SK-N-MC (cell line): ENCODE results near the gene HCAR1.
A peak's percentile ranks its signal among the peaks of the same experiment; 100 is the strongest.
"Not testable (repeated sequence)": the region's sequence is repeated elsewhere in the genome, so short reads cannot be mapped to it uniquely, and the experiment has no call there.

Source experiments
- DNase-seq: peaks from one replicate; pipeline ENCODE4 v3.0.0-alpha.2; 2011; ENCODE audit warnings: low read depth, low spot score
- H3K27ac ChIP-seq: fragments of 200-600 bp; sonication (generic); 2 replicates; pipeline ENCODE4 v1.5.1; 2016; ENCODE audit warnings: mixed run types
- H3K36me3 ChIP-seq: fragments of 200-600 bp; sonication (generic); 2 replicates; pipeline ENCODE4 v1.6.1; 2017; ENCODE audit warnings: antibody characterized with exemption, low read length, mixed read lengths; ENCODE audit not compliant: insufficient read depth
- H3K4me3 ChIP-seq: fragments of 200-600 bp; sonication (generic); 2 replicates; pipeline ENCODE4 v1.5.1; 2016
- H3K9ac ChIP-seq: fragments of 200-600 bp; sonication (generic); 2 replicates; pipeline ENCODE4 v1.8.0; 2017; ENCODE audit warnings: mixed run types, mixed read lengths; ENCODE audit not compliant: insufficient read length
- H3K9me3 ChIP-seq: fragments of 200-600 bp; sonication (generic); 2 replicates; pipeline ENCODE4 v1.6.1; 2017; ENCODE audit warnings: low read depth, mild to moderate bottlenecking, antibody characterized with exemption, low read length, moderate library complexity, mixed read lengths
- EZH2 ChIP-seq: fragments of 200-600 bp; sonication (generic); IDR thresholded peaks from one replicate; pipeline ENCODE4 v1.6.1; 2017; ENCODE audit warnings: antibody characterized with exemption
- FOXP2 ChIP-seq: optimal IDR thresholded peaks from 2 replicates; pipeline ENCODE3; 2011; ENCODE audit warnings: mild to moderate bottlenecking, moderate library complexity; ENCODE audit not compliant: insufficient read depth; ENCODE audit errors: extremely low read length, control extremely low read depth
- POLR2AphosphoS5 ChIP-seq: IDR thresholded peaks from 2 replicates; pipeline ENCODE4 v1.6.1; 2012; ENCODE audit warnings: mild to moderate bottlenecking, low read depth, low read length, borderline replicate concordance

Gene HCAR1

DNA sequence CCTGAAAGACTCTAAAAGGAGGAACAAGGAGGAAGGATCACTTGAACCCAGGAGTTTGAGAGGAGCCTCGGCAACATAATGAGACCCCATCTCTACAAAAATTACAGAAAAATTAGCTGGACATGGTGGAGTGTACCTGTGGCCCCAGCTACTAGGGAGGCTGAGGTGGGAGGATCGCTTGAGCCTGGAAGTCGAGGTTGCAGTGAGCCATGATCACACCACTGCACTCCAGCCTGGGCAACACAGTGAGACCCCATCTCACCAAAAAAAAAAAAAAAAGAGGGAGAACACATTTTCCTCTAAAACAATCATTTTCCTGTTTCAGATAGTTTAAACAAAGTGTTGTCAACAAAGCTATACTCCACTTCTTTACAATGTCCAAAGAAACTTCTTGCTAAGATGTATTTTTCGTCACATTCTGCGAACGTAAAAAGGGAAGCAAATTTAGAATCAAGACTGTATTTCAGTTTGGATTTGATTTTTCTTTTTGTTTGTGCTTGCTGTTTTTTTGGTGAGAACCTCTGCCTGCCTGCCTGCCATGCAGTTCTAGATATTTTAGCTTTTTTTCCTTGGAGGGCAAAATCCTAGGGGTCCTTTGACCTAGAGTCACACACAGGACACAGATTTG is 5.1 kb downstream of the HCAR1 start:
- no peak for TF ChIP-seq FOXP2
- TF ChIP-seq POLR2AphosphoS5 = no peak
- no peak for TF ChIP-seq EZH2
- no peaks in the 10 kb centered on the region for H3K9me3 ChIP-seq
- no peak for DNase-seq
- no peak overlapping the region for H3K27ac ChIP-seq
- H3K36me3 ChIP-seq = no peaks in the 10 kb centered on the region
- H3K9ac ChIP-seq = no peak overlapping the region
- H3K4me3 ChIP-seq = no peak overlapping the region

DNA sequence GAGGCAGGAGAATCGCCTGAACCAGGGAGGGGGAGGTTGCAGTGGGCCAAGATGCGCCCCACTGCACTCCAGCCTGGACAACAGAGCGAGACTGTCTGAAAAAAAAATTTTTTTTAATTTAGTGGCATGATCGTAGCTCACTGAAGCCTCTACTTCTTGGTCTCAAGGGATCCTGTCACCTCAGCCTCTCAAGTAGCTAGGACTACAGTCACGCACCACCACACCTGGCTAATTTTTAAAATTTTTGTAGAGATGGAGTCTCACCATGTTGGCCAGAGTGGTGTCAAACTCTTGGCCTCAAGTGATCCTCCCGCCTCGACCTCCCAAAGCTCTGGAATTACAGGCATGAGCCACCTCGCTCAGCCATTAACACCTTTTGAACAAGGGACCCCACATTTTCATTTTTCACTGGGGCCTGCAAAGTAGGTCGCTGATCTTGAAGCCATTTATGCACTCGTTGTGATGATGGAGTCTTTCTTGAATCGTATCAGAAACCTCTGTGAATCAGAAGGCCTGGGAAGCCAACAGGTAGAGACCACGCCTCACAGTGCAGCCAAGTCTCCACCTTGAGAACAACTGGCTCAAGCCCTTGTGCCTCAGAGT is 5.9 kb downstream of the HCAR1 start:
- H3K27ac ChIP-seq = no peak overlapping the region

DNA sequence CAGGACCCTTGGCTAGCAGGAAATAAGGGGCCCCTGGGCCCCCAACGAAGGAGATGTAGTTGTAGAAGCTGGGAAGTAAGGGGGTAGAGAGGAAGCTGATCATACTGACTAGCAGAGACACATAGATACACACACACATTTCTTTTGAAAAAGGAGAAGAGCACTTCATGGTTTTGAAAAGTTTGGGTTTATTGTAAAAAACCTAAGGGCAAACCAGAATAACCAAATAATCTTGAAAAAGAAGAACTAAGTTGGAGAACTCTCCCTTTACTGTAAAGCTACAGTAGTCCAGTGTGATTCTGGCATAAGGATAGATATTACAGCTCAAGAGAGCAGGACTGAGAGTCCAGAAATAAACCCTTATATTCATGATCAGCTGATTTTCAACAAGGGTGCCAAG is 8.3 kb downstream of the HCAR1 start:
- no peaks in the 10 kb centered on the region for H3K9me3 ChIP-seq
- no peak for DNase-seq
- H3K4me3 ChIP-seq = no peak overlapping the region
- H3K27ac ChIP-seq = no peak overlapping the region
- TF ChIP-seq FOXP2 (no peak), POLR2AphosphoS5 (no peak), EZH2 (no peak)
- H3K36me3 ChIP-seq = no peaks in the 10 kb centered on the region
- no peak overlapping the region for H3K9ac ChIP-seq

More for the DNA sequence above, 5.9 kb downstream of the HCAR1 start:
- no peak for DNase-seq
- H3K9me3 ChIP-seq = no peaks in the 10 kb centered on the region
- no peak overlapping the region for H3K9ac ChIP-seq
- H3K4me3 ChIP-seq = no peak overlapping the region
- no peaks in the 10 kb centered on the region for H3K36me3 ChIP-seq
- TF ChIP-seq FOXP2 (no peak), EZH2 (no peak), POLR2AphosphoS5 (no peak)

DNA sequence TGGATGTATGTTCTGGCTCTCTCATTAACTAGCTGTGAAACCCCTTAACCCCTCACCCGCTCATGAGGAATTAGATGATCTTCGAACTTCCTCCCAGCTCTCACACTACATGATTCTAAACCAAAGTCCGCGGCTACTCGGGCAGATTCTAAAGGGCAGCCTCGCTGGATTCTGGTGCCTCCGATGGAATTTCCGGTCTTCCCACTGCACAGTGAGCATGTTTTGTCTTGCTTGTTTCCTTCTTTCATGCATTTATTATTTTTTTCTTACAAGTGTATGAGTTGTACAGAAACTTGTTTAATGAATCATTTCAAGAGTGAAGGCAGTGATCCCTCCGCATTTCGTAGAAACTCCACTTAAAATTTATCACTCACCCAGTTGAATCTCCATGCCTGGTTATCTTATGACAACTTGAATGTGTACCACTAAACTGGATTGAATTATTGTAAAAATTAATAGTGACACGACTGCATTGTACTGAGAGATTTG is 9.5 kb downstream of the HCAR1 start:
- Histone ChIP-seq H3K4me3 (no peak overlapping the region), H3K27ac (no peak overlapping the region; the same call in 1 of the 2 replicates), H3K9ac (no peak overlapping the region), H3K9me3 (no peaks in the 10 kb centered on the region), H3K36me3 (no peaks in the 10 kb centered on the region)
- no peak for DNase-seq
- no peak for TF ChIP-seq POLR2AphosphoS5
- TF ChIP-seq FOXP2 = no peak
- TF ChIP-seq EZH2 = no peak

DNA sequence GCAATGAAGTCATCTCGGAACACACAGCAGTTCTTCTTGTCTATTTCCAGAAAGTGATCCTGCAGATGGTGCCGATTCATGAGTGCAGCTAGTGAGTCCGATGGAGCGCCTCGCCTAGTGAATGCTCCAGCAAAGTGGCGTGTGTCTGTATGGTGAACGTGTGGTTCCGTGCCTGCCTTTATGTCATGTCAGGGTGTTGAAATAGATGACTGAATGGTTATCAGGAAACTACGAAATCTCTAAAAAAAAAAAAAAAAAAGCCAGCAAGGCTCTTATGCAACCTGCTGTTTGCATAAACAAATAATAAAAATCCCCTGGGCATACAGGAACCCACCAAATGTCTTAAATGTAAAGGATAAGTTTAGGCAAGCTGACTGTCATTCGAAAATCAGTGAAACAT is 14.0 kb downstream of the HCAR1 start, which contains the start of gene HCAR3:
HCAR3 (minus strand) TSS at position 154 of the 400 bp plus-strand sequence; CDS start at position 80, 74 bp downstream.
- H3K36me3 ChIP-seq, H3K9ac ChIP-seq, H3K27ac ChIP-seq, DNase-seq, H3K4me3 ChIP-seq, H3K9me3 ChIP-seq: not testable (repeated sequence)

DNA sequence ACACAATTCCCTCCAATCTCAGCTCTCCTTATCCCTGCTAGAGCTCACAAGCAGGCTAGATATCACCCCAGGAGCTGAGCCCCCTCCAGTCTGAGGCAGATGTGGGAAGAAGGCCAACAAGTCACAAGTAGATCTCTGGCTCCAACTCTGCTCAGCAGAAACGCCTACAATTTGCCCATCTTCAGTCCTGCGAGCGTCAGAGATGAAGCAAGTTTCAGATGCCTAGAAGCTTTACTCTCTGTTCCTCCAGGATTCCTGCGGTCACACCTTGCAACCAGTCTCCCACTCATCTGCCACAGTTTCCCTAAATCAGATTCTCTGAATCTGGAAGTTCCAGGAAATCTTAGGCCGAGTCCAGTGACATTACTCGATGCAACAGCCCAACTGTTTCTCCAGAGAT is 15.4 kb downstream of the HCAR1 start:
- not testable (repeated sequence) for DNase-seq, H3K9me3 ChIP-seq, H3K4me3 ChIP-seq, H3K27ac ChIP-seq, H3K36me3 ChIP-seq, H3K9ac ChIP-seq

DNA sequence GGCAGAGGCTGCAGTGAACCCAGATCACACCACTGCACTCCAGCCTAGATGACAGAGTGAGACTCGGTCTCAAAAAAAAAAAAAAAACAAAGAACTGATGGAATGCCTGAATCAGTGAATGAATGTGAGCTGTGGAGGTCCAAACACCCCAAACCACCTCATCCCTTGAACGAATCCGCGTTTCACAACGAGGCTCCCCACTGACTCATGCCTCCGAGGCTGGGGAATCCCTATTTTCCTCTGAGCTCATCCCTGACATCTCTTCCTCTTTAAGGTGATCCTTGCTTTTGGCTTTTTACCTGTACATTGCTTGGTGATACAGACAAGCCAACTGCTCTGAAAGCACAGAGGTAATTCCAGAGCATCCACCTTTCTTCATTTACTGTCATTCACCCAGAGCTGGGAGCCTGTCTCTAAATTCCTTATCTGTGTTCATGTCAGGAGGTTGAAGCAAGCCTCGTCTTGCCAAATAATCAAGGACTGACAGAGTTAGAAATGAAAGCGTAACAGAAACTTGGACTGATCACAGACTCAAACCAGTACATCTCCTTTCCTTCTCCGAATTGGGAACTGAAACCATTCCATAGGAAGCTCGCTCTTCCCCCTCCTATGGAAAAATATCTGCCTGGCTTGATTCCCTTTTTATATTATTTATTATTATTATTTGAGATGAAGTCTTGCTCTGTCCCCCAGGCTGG is 17.0 kb downstream of the HCAR1 start:
- H3K4me3 ChIP-seq, DNase-seq, H3K36me3 ChIP-seq, H3K9ac ChIP-seq, H3K27ac ChIP-seq, H3K9me3 ChIP-seq: not testable (repeated sequence)

DNA sequence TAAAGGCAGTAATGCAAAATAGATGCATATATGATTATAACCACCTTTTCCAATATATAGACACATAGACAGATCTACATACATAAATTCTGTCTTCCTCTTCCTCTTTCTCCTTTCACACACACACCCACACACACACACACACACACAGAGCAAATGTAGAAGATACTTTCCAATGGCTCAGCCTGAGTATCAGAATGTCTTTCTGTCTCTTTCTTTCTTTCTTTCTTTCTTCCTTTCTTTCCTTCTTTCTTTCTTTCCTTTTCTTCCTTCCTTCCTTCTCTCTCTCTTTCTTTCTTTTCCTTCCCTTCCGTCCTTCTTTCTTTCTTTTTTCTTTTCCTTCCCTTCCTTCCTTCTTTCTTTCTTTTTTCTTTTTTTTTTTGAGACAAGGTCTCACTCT is 19.4 kb downstream of the HCAR1 start:
- H3K27ac ChIP-seq, H3K4me3 ChIP-seq, H3K9me3 ChIP-seq, H3K9ac ChIP-seq, DNase-seq, H3K36me3 ChIP-seq: not testable (repeated sequence)

DNA sequence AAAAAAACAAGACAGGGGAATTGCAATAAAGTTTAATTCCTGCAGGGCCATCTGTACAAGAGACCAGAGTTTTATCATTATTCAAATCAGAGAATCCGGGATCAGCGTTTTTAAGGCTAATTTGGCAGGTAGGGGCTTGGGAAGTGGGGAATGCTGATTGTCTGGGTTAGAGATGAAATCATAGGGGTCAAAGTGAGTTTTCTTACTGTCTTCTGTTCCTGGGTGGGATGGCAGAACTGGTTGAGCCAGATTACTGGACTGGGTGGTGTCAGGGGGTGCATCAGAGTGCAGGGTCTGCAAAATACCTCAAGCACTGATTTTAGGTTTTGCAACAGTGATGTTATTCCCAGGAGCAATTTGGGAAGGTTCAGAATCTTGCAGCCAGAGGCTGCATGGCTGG is 20.3 kb downstream of the HCAR1 start:
- not testable (repeated sequence) for DNase-seq, H3K4me3 ChIP-seq, H3K27ac ChIP-seq, H3K9me3 ChIP-seq, H3K9ac ChIP-seq, H3K36me3 ChIP-seq

DNA sequence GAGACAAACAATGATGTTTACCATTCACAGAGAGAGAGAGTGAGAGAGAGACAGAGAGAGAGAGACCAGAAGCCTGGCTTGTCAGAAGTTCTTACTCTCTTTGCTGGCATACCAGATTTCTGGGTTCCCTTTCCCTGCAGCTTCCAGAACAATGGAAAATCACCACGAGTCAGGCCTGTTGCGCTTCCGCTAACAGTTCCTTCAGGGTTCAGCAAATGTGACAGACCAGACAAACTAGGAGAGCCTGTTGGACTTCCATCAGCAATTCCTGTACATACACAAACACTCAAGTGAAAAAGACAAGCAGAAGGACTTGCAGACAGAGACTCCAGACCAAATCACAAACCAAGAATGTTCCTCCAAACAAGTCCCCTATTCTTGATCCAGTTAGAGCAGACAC is 21.4 kb downstream of the HCAR1 start:
- not testable (repeated sequence) for H3K9me3 ChIP-seq, H3K36me3 ChIP-seq, H3K4me3 ChIP-seq, H3K9ac ChIP-seq, DNase-seq, H3K27ac ChIP-seq

DNA sequence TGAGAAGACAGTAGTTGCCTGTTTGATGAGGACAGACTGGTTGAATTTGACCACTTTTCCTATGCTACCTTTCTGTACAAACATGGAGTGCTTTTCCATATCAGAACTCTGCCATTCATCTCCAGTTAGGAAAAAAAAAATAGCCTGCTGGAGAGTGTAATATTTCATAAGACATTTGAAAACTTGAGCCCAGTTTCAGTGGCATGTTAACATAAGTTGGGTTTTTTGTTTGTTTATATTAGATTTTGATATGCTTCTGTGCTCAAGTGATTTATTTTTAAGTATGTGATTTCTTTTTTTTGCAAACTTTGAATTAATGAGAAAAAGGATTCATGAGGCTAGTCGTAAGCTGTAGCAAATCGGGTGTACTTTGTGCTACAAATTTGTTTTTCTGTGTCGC is 26.8 kb downstream of the HCAR1 start:
- not testable (repeated sequence) for DNase-seq, H3K4me3 ChIP-seq, H3K9me3 ChIP-seq, H3K27ac ChIP-seq, H3K9ac ChIP-seq, H3K36me3 ChIP-seq

DNA sequence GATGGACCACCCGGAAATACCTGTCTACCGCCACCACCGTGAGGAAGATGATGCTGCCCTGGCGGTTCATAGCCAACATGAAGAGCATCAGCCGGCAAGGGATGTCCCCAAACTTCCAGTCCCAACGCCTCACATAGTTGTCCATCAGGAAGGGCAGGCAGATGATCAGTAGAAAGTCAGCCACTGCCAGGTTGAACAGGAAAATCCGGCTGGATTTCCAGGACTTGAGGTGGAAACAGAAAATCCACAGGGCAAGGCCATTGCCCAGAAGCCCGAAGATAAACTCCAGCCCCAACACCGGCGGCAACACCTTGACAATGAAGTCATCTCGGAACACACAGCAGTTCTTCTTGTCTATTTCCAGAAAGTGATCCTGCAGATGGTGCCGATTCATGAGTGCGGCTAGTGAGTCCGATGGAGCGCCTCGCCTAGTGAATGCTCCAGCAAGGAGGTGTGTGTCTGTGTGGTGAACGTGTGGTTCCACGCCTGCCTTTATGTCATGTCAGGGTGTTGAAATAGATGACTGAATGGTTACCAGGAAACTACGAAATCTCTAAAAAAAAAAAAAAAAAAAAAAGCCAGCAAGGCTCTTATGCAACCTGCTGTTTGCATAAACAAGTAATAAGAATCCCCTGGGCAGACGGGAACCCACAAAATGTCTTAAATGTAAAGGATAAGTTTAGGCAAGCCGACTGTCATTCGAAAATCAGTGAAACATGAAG is 27.6 kb downstream of the HCAR1 start, which contains the start of gene HCAR2:
HCAR2 (minus strand) TSS at position 468 of the 722 bp plus-strand sequence; CDS start at position 394, 74 bp downstream.
- not testable (repeated sequence) for H3K36me3 ChIP-seq, H3K9me3 ChIP-seq, H3K27ac ChIP-seq, H3K4me3 ChIP-seq, DNase-seq, H3K9ac ChIP-seq

DNA sequence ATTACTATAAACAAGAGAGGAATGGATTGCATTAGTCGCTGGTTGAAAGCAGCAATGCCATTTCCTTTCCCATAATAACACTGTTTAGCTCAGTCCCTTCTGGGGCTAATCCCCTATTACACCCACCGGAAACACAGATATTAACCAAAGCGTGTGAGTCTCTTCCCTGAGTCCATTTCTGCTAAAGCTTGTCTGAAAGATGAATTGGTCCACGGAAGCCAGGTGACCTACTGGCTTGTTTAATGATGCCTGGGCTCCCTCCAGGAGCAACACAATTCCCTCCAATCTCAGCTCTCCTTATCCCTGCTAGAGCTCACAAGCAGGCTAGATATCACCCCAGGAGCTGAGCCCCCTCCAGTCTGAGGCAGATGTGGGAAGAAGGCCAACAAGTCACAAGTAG is 29.2 kb downstream of the HCAR1 start:
- not testable (repeated sequence) for DNase-seq, H3K9ac ChIP-seq, H3K36me3 ChIP-seq, H3K27ac ChIP-seq, H3K9me3 ChIP-seq
- H3K4me3 ChIP-seq = peak overlapping the region; percentile 25; the same call in 1 of the 2 replicates
